ENCODE results near the gene CYB561A3.
A peak's percentile ranks its signal among the peaks of the same experiment; 100 is the strongest.

Gene CYB561A3

DNA sequence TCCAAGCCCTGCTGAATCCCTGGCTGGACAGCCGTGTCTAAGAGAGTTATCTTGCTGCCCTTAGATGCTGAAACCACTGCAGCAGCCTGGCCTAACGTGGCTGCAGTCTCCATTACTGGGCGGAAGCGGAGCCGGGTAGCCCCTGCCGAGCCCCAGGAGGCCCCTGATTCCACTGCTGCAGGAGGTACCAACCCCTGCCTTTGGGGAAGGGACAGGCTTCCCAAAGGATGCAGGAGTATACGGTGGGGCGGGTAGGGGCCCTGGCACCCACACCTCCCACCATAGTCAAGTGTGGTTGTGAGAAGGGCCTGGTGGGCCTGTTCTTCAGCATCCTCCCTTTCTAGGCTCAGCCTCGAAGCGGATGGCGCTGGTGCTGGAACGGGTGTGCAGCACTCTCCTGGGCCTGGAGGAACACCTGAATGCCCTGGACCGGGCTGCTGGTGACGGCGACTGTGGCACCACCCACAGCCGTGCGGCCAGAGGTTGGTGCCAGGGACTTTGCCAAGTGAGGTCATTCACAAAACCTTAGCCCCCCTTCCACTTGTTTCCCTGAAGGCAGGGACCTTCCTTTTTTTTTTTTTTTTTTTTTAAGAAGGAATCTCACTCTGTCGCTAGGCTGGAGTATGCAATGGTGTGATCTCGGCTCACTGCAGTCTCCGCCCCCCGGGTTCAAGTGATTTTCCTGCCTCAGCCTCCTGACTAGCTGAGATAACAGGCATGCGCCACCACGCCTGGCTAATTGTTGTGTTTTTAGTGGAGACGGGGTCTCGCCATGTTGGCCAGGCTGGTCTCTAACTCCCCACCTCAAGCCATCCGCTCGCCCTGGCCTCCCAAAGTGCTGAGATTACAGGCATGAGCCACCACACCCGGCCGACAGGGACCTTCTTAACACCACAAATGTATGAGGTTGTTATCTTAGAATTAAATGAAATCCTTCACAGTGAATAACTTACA lies 17.6 kb downstream of the CYB561A3 start:
- DNase-seq: no peak

DNA sequence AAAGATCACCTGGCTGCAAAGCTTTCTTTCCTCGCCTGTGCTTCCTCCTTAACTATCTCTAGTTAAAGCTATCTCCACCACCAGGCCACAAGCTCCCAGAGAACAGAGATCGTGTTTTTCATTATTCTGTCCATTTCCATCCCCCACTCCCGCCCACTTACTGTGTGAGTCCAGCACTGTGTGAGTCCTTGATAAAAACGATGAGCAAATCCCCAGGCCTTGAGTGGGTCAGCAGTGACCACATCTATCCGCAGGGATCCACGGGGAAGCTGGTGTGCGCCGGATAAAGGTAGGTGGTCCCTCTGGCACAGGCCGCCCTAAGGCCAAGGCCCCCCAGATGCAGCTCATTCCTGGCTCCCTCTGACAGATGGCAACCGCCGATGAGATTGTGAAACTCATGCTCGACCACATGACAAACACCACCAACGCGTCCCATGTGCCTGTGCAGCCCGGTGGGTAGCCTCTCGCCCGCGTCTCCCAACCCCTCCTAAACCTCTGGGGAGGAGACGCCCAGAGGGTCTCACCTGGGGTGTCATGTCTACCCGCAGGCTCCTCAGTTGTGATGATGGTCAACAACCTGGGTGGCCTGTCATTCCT lies 19.4 kb downstream of the CYB561A3 start:
- no peak for DNase-seq

- no peak for DNase-seq
Observed at GRCh38 chr11:61341706-61342105, 20.0 kb downstream of the CYB561A3 start.

DNA sequence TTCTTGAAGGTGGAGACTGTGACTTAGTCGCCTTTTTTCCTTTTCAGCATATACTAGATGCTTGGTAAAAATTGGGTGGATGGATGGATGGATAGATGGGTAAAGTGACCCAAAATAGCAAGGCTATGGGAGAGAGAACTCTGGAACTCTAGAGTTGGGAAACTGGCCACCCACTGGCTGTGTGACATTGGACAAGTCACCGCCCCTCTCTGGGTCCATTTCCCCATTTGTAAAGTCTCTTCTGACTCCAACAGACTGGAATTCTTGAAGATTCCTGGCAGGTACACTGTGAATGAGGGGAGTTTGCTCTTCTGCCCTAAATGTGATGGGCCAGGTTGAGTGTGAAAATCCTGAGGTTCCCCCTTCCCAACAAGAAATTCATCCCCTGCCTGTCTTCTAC lies 20.7 kb downstream of the CYB561A3 start:
- no peak for DNase-seq

- no peak for DNase-seq
Observed at GRCh38 chr11:61339490-61339878, 22.2 kb downstream of the CYB561A3 start.

DNA sequence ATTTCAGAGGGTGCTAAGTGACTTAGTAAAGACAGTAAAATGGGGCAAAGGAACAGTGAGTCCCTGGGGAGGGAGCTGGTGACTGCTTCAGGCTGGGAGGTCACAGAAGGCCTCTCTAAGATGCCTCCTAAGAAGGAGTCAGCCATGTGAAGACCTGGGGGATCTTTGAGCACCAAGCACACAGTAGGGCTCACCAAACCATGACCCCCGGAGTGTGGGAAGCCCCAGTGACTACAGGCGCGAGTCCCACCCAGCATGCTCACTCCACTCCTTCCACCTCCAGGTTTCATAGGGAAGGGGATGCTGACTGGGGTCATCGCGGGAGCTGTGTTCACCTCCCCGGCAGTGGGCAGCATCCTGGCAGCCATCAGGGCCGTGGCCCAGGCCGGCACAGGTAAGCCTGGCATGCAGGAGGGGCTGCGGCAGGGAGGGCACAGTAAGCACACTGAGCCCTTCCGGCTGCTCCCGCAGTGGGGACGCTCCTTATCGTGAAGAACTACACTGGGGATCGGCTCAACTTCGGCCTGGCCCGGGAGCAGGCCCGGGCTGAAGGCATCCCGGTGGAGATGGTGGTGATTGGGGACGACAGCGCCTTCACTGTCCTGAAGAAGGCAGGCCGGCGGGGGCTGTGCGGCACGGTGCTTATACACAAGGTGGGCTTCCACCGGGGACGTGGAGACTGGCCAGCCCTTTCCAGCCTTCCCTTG lies 22.7 kb downstream of the CYB561A3 start:
- DNase-seq: no peak

DNA sequence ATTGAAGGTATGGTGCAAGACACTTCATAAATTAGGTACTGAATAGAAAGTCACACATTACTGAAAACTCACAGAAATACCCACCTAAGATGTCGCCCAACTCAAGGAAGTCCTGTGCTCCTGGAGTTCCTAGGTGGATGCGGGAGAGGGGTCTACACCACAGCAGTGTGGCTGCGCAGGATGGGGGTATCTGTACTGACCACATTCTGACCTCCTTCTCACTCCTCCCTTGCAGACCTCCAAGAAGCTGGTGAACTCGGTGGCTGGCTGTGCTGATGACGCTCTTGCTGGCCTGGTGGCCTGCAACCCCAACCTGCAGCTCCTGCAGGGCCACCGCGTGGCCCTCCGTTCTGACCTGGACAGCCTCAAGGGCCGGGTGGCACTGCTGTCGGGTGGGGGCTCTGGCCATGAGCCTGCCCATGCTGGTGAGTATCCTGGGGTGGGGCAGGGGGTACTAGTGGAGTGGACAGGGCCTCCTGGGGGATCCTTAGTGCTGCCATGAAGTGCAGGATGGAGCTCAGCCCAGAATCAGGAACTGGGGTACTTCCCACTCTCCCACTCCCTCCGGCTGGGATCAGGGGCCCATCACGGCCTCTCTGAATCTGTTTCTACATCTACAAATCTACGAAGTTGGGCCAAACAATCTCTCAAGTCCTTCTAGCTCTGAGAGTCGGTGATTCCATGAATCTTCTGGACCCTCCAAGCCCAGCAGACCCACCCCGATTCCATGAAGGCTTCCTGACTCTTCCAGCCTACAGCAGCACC lies 23.8 kb downstream of the CYB561A3 start:
- no peak for DNase-seq

DNA sequence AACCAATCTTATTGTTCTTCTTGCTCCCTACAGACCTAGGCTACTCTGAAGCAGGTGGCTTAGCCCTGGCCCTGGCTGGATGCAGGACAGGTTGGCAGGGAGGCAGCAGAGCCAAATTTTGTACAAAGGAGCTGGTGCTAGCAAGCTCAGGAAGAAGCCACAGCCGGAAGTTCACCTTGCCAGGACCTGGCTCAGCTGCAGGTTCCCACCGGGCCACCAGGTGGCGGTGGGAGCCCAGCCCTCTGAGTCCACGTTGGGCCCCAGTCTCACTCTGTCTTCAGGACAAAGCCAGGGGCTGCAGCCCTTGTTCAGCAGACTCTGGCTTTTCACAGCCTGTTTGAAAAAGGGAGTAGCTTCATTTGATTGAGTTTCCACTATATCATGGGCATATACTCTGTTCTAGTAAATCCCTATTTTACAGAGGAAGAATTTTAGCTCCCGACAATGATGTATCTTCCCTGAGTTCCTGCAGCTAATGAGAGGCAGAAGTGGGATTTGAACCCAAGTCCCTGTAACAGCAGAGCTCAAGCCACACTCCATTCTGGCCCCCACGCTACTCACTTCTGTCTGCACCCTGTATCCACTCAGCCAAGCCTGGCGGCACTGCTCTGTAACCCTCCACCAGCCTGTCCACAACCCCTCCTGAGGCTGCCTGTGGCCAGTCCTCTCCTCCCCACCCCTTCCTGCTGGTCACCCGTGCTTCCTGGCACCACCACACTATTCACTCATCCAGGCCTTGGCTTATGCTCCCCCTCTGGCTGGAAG lies 25.3 kb downstream of the CYB561A3 start:
- peak; percentile 72 for DNase-seq

- DNase-seq: no peak
Observed at GRCh38 chr11:61335355-61335710, 26.3 kb downstream of the CYB561A3 start.

- no peak for DNase-seq
Observed at GRCh38 chr11:61334434-61335354, 27.0 kb downstream of the CYB561A3 start.

DNA sequence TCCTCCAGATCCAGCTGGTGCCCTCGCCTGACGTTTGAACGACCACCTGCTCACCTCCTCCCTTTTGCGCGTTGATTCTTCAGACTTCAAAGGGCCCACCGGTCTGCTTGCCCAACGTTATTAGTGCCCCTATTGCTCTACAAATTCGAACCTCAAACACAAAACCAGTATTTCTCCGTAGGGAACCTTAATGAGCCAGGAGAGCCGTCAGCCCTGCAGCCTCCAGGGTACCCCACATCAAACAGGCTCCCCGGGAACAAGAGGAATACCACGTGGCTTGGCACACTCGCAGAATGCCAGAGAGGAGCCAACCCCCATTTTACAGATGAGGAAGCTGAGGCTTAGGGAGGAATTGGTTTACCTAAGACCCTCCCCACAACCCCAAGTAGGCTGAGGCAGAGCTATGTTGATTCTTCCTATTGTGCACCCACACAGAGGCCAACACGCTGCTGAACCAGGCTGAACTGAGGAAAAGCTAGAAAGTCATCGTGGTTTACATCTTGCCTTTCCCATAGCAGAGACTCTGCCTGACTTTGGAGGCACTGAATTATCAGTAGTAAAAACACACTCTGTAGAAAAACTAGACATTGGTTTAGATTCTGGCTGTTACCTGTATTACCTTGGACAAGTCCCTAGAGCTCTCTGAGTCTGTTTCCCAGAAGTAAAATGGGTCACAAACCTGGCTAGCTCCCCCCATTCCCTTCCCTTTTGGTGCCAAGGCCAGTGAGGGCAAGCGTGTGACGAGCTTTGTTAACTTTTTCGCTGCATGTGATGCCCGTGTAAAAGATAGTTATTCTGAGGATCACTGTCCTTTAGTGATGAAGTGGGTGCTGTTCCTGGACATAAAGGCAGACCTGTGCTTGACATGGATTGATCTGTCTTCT lies 27.9 kb downstream of the CYB561A3 start:
- DNase-seq: no peak

- DNase-seq: peak; percentile 79
Observed at GRCh38 chr11:61332797-61333549, 28.7 kb downstream of the CYB561A3 start, which contains the start of the genes DDB1 and TKFC. Gene DDB1 (minus strand): TSS chr11:61333105. CDS start chr11:61332968, 137 bp downstream. Gene TKFC (plus strand): TSS chr11:61333228. CDS start chr11:61334729, 1,501 bp downstream.

- DNase-seq: no peak
Observed at GRCh38 chr11:61332281-61332796, 29.3 kb downstream of the CYB561A3 start.

GRCh38 chr11:61331651-61332050 lies 30.0 kb downstream of the CYB561A3 start:
- no peak for DNase-seq

GRCh38 chr11:61329871-61330270 lies 31.8 kb downstream of the CYB561A3 start:
- no peak for DNase-seq

DNA sequence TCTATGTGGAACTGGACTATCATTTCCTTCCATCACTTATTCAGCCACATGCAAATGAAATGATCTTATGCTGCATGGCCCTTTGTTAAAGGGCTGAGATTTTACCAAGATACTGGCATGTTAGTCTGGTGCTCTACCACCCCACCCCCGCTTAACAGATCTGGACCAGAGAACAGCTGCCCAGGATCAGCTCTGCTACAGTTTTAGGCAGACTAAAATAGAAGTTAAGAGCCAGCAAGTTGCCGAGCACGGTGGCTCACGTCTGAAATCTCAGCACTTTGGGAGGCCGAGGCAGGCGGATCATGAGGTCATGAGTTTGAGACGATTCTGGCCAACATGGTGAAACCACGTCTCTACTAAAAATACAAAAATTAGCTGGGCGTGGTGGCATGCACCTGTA lies 33.3 kb downstream of the CYB561A3 start:
- DNase-seq: no peak

DNA sequence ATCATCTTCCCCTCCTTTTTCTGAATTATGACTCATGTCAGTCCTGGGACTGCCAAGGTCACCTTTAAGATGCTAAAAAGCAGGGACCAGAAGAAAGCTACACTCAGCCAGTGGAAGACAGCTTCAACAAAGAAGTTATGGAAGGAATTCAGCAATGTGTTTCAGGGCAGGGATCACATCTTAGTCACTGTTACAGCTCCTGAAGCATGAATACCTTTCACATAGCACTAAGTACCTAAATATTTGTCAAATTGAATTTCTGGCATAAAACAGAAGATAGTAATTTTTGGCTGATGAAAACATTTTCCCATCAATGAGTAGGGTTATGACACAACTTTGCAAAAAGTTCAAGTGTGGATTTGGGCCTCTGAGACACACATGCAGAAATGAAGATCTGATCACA lies 34.0 kb downstream of the CYB561A3 start:
- no peak for DNase-seq

GRCh38 chr11:61325649-61326414 lies 35.9 kb downstream of the CYB561A3 start:
- no peak for DNase-seq
